ENCODE results near the gene NEU2.

NEU2 gene

GRCh38 chr2:233032551-233033320 is at the start of gene NEU2:
Gene NEU2, plus strand, starts transcription at chr2:233032672. Its CDS starts 0 bp downstream, at chr2:233032672.
- FAIRE-seq = no peak

GRCh38 chr2:232982926-232983668 is 49.4 kb upstream of the NEU2 start:
- DNase-seq (ENCODE audit: insufficient read length, low spot score) (no peak), FAIRE-seq (no peak)

More at GRCh38 chr2:233032551-233033320, at the start of gene NEU2:
- no peak for DNase-seq (ENCODE audit: insufficient read length, low spot score)

- DNase-seq (ENCODE audit: insufficient read length, low spot score) = no peak
Observed at GRCh38 chr2:232983669-232984140, 48.8 kb upstream of the NEU2 start.

GRCh38 chr2:232984451-232985207 is 47.8 kb upstream of the NEU2 start:
- no peak for FAIRE-seq
- DNase-seq (ENCODE audit: insufficient read length, low spot score) = no peak

More at GRCh38 chr2:232983669-232984140, 48.8 kb upstream of the NEU2 start:
- no peak for FAIRE-seq

- FAIRE-seq (peak; percentile 46), DNase-seq (ENCODE audit: insufficient read length, low spot score) (no peak)
Observed at GRCh38 chr2:232986155-232986554, 46.3 kb upstream of the NEU2 start.

- peak; percentile 26 for FAIRE-seq
Observed at GRCh38 chr2:232993231-232993821, 39.1 kb upstream of the NEU2 start.

GRCh38 chr2:232994446-232994845 is 38.0 kb upstream of the NEU2 start:
- FAIRE-seq (no peak), DNase-seq (ENCODE audit: insufficient read length, low spot score) (no peak)

More at GRCh38 chr2:232993231-232993821, 39.1 kb upstream of the NEU2 start:
- DNase-seq (ENCODE audit: insufficient read length, low spot score) = no peak

GRCh38 chr2:232997749-232998665 is 34.5 kb upstream of the NEU2 start:
- no peak for FAIRE-seq
- no peak for DNase-seq (ENCODE audit: insufficient read length, low spot score)

- no peak for FAIRE-seq
- DNase-seq (ENCODE audit: insufficient read length, low spot score) = no peak
Observed at GRCh38 chr2:232998666-232998985, 33.8 kb upstream of the NEU2 start.

- no peak for DNase-seq (ENCODE audit: insufficient read length, low spot score)
- FAIRE-seq = no peak
Observed at GRCh38 chr2:232999354-232999753, 33.1 kb upstream of the NEU2 start.

GRCh38 chr2:233000886-233001750 is 31.4 kb upstream of the NEU2 start:
- FAIRE-seq (no peak), DNase-seq (ENCODE audit: insufficient read length, low spot score) (no peak)

GRCh38 chr2:233002829-233003657 is 29.4 kb upstream of the NEU2 start:
- FAIRE-seq (no peak), DNase-seq (ENCODE audit: insufficient read length, low spot score) (no peak)

- no peak for DNase-seq (ENCODE audit: insufficient read length, low spot score)
- FAIRE-seq = no peak
Observed at GRCh38 chr2:233003658-233004555, 28.6 kb upstream of the NEU2 start.

GRCh38 chr2:233005096-233005495 is 27.4 kb upstream of the NEU2 start:
- no peak for DNase-seq (ENCODE audit: insufficient read length, low spot score)
- peak; percentile 38 for FAIRE-seq

- no peak for FAIRE-seq
- no peak for DNase-seq (ENCODE audit: insufficient read length, low spot score)
Observed at GRCh38 chr2:233006648-233007047, 25.8 kb upstream of the NEU2 start.

GRCh38 chr2:233007270-233007669 is 25.2 kb upstream of the NEU2 start:
- FAIRE-seq (no peak), DNase-seq (ENCODE audit: insufficient read length, low spot score) (no peak)

- DNase-seq (ENCODE audit: insufficient read length, low spot score) (no peak), FAIRE-seq (no peak)
Observed at GRCh38 chr2:233007739-233008138, 24.7 kb upstream of the NEU2 start.
